ENCODE results near the gene NAV3.

The NAV3 gene

GRCh38 chr12:78155546-78155945 is 324.9 kb downstream of the NAV3 start:
- no peaks in the 10 kb centered on the region for H3K4me1 ChIP-seq (ENCODE audit: control insufficient read depth in 2 of 2, insufficient read depth in 1 of 2, low read depth in 1 of 2, low read length in 2 of 2)
- no peak overlapping the region for H3K4me2 ChIP-seq (ENCODE audit: insufficient read depth, low read length, poor library complexity, severe bottlenecking)
- H3K9ac ChIP-seq (ENCODE audit: low read depth, low read length, poor library complexity) = no peak overlapping the region

DNA sequence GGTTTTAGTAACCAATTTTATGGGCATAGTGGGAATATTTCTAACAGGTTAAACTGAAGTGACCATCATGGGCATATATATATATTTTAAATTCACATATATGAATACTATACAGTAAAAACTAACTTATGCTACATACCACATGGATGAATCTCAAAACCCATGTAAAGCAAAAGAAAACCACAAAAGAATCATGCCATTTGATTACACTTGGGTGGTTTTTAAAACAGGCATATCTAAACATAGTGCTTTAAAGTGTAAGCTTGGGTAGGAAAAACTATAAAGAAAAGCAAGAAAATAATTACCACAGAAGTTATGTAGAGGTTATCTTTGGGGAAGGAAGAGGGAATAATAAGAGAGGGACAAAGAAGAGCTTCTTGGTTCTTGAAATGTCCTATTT is 326.1 kb downstream of the NAV3 start:
- no peak overlapping the region for H4K8ac ChIP-seq (ENCODE audit: low read depth, low read length)
- no peak for DNase-seq (ENCODE audit: low spot score)
- no peak overlapping the region for H3K9ac ChIP-seq (ENCODE audit: low read depth, low read length, poor library complexity)
- H2BK15ac ChIP-seq (ENCODE audit: low read length) = no peak overlapping the region
- H3K27ac ChIP-seq (replicated peaks; ENCODE audit: low read length) = no peak overlapping the region
- no peak overlapping the region for H3K14ac ChIP-seq (ENCODE audit: low read length)
- H2BK120ac ChIP-seq (ENCODE audit: low read depth, low read length) = no peak overlapping the region
- no peak overlapping the region for H3K4ac ChIP-seq (ENCODE audit: low read length)
- H4K91ac ChIP-seq (ENCODE audit: low read depth, low read length, poor library complexity) = no peak overlapping the region
- no peaks in the 10 kb centered on the region for H3K36me3 ChIP-seq (replicated peaks in 1 of 2; ENCODE audit: control insufficient read depth in 2 of 2, insufficient read depth in 2 of 2, low read length in 2 of 2)
- no peaks in the 10 kb centered on the region for H3K4me1 ChIP-seq (ENCODE audit: control insufficient read depth in 2 of 2, insufficient read depth in 1 of 2, low read depth in 1 of 2, low read length in 2 of 2)
- H3K23ac ChIP-seq (ENCODE audit: low read depth, low read length, poor library complexity) = no peak overlapping the region
- no peaks in the 10 kb centered on the region for H3K27me3 ChIP-seq (ENCODE audit: control insufficient read depth in 3 of 3, insufficient read depth in 3 of 3, low read depth in 1 of 3, low read length in 3 of 3)
- H2BK12ac ChIP-seq (ENCODE audit: low read length) = no peak overlapping the region
- H2AFZ ChIP-seq (ENCODE audit: low read length) = no peak overlapping the region
- H2BK5ac ChIP-seq (ENCODE audit: low read length) = no peak overlapping the region
- no peak overlapping the region for H3K18ac ChIP-seq (ENCODE audit: low read length)
- H2AK5ac ChIP-seq (ENCODE audit: low read depth, low read length) = no peak overlapping the region
- no peak overlapping the region for H3K4me2 ChIP-seq (ENCODE audit: insufficient read depth, low read length, poor library complexity, severe bottlenecking)
- H3K9me3 ChIP-seq (replicated peaks in 1 of 2; ENCODE audit: control insufficient read depth in 2 of 2, insufficient read depth in 1 of 2, low read depth in 1 of 2, low read length in 2 of 2) = no peaks in the 10 kb centered on the region
- H3K4me3 ChIP-seq (ENCODE audit: low read length in 2 of 2) = no peak overlapping the region
- no peaks in the 10 kb centered on the region for H3K79me1 ChIP-seq (ENCODE audit: low read depth, low read length)

More at GRCh38 chr12:78155546-78155945, 324.9 kb downstream of the NAV3 start:
- Histone ChIP-seq H2AK5ac (ENCODE audit: low read depth, low read length) (no peak overlapping the region), H3K36me3 (replicated peaks in 1 of 2; ENCODE audit: control insufficient read depth in 2 of 2, insufficient read depth in 2 of 2, low read length in 2 of 2) (no peaks in the 10 kb centered on the region), H3K27me3 (ENCODE audit: control insufficient read depth in 3 of 3, insufficient read depth in 3 of 3, low read depth in 1 of 3, low read length in 3 of 3) (no peaks in the 10 kb centered on the region), H4K91ac (ENCODE audit: low read depth, low read length, poor library complexity) (no peak overlapping the region), H2BK12ac (ENCODE audit: low read length) (no peak overlapping the region), H4K8ac (ENCODE audit: low read depth, low read length) (no peak overlapping the region), H2BK5ac (ENCODE audit: low read length) (no peak overlapping the region), H3K4ac (ENCODE audit: low read length) (no peak overlapping the region), H3K79me1 (ENCODE audit: low read depth, low read length) (no peaks in the 10 kb centered on the region), H2AFZ (ENCODE audit: low read length) (no peak overlapping the region), H3K18ac (ENCODE audit: low read length) (no peak overlapping the region), H2BK15ac (ENCODE audit: low read length) (no peak overlapping the region), H3K9me3 (replicated peaks in 1 of 2; ENCODE audit: control insufficient read depth in 2 of 2, insufficient read depth in 1 of 2, low read depth in 1 of 2, low read length in 2 of 2) (no peaks in the 10 kb centered on the region), H3K23ac (ENCODE audit: low read depth, low read length, poor library complexity) (no peak overlapping the region), H3K27ac (replicated peaks; ENCODE audit: low read length) (no peak overlapping the region), H2BK120ac (ENCODE audit: low read depth, low read length) (no peak overlapping the region), H3K14ac (ENCODE audit: low read length) (no peak overlapping the region), H3K4me3 (ENCODE audit: low read length in 2 of 2) (no peak overlapping the region)
- DNase-seq (ENCODE audit: low spot score) = no peak
- no CpG with 5 or more reads among the region's 1 CpG for WGBS, 2 donors (ENCODE audit: extremely low coverage in 2 of 2, insufficient read length in 2 of 2, insufficient replicate concordance in 1 of 2)

DNA sequence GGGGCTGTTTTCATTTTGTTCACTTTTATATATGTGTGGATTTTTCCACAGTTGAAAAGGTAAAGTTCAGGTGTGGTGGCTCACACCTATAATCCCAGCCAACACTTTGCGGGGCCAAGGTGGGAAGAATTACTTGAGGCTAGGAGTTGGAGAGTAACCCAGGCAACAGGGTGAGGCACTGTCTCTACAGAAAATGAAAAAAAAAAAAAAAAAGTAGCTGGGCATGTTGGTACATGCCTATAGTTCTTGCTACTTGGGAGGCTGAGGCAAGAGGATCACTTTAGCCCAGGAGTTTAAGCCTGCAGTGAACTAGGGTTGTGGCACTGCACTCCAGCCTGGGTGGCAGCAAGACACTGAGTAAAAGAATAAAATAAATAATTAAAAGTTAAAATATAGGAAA is 326.5 kb downstream of the NAV3 start:
- H2AK5ac ChIP-seq (ENCODE audit: low read depth, low read length) = no peak overlapping the region
- no peak for DNase-seq (ENCODE audit: low spot score)
- no peak overlapping the region for H2AFZ ChIP-seq (ENCODE audit: low read length)
- WGBS, 2 donors (ENCODE audit: extremely low coverage in 2 of 2, insufficient read length in 2 of 2, insufficient replicate concordance in 1 of 2) = no CpG with 5 or more reads among the region's 1 CpG
- no peak overlapping the region for H4K91ac ChIP-seq (ENCODE audit: low read depth, low read length, poor library complexity)
- H3K18ac ChIP-seq (ENCODE audit: low read length) = no peak overlapping the region
- H3K4me2 ChIP-seq (ENCODE audit: insufficient read depth, low read length, poor library complexity, severe bottlenecking) = no peak overlapping the region
- no peak overlapping the region for H3K23ac ChIP-seq (ENCODE audit: low read depth, low read length, poor library complexity)
- H3K27ac ChIP-seq (replicated peaks; ENCODE audit: low read length) = no peak overlapping the region
- H3K9me3 ChIP-seq (replicated peaks in 1 of 2; ENCODE audit: control insufficient read depth in 2 of 2, insufficient read depth in 1 of 2, low read depth in 1 of 2, low read length in 2 of 2) = no peaks in the 10 kb centered on the region
- H3K27me3 ChIP-seq (ENCODE audit: control insufficient read depth in 3 of 3, insufficient read depth in 3 of 3, low read depth in 1 of 3, low read length in 3 of 3) = no peaks in the 10 kb centered on the region
- no peak overlapping the region for H3K4me3 ChIP-seq (ENCODE audit: low read length in 2 of 2)
- H3K9ac ChIP-seq (ENCODE audit: low read depth, low read length, poor library complexity) = no peak overlapping the region
- H3K79me1 ChIP-seq (ENCODE audit: low read depth, low read length) = no peaks in the 10 kb centered on the region
- H4K8ac ChIP-seq (ENCODE audit: low read depth, low read length) = no peak overlapping the region
- no peaks in the 10 kb centered on the region for H3K4me1 ChIP-seq (ENCODE audit: control insufficient read depth in 2 of 2, insufficient read depth in 1 of 2, low read depth in 1 of 2, low read length in 2 of 2)
- H2BK12ac ChIP-seq (ENCODE audit: low read length) = no peak overlapping the region
- no peak overlapping the region for H2BK15ac ChIP-seq (ENCODE audit: low read length)
- no peak overlapping the region for H2BK5ac ChIP-seq (ENCODE audit: low read length)
- no peak overlapping the region for H3K4ac ChIP-seq (ENCODE audit: low read length)
- no peak overlapping the region for H2BK120ac ChIP-seq (ENCODE audit: low read depth, low read length)
- H3K14ac ChIP-seq (ENCODE audit: low read length) = no peak overlapping the region
- no peaks in the 10 kb centered on the region for H3K36me3 ChIP-seq (replicated peaks in 1 of 2; ENCODE audit: control insufficient read depth in 2 of 2, insufficient read depth in 2 of 2, low read length in 2 of 2)

GRCh38 chr12:78164154-78164553 is 333.5 kb downstream of the NAV3 start:
- Histone ChIP-seq H2AK5ac (ENCODE audit: low read depth, low read length) (no peak overlapping the region), H3K4me2 (ENCODE audit: insufficient read depth, low read length, poor library complexity, severe bottlenecking) (no peak overlapping the region), H2BK12ac (ENCODE audit: low read length) (no peak overlapping the region), H3K79me1 (ENCODE audit: low read depth, low read length) (no peaks in the 10 kb centered on the region), H3K4me1 (ENCODE audit: control insufficient read depth in 2 of 2, insufficient read depth in 1 of 2, low read depth in 1 of 2, low read length in 2 of 2) (no peaks in the 10 kb centered on the region), H4K8ac (ENCODE audit: low read depth, low read length) (no peak overlapping the region), H3K9ac (ENCODE audit: low read depth, low read length, poor library complexity) (no peak overlapping the region), H2BK15ac (ENCODE audit: low read length) (no peak overlapping the region), H2AFZ (ENCODE audit: low read length) (no peak overlapping the region), H3K9me3 (replicated peaks in 1 of 2; ENCODE audit: control insufficient read depth in 2 of 2, insufficient read depth in 1 of 2, low read depth in 1 of 2, low read length in 2 of 2) (no peaks in the 10 kb centered on the region), H3K27ac (replicated peaks; ENCODE audit: low read length) (no peak overlapping the region), H3K4ac (ENCODE audit: low read length) (no peak overlapping the region), H3K4me3 (ENCODE audit: low read length in 2 of 2) (no peak overlapping the region), H4K91ac (ENCODE audit: low read depth, low read length, poor library complexity) (no peak overlapping the region), H3K23ac (ENCODE audit: low read depth, low read length, poor library complexity) (no peak overlapping the region), H3K18ac (ENCODE audit: low read length) (no peak overlapping the region), H2BK5ac (ENCODE audit: low read length) (no peak overlapping the region), H2BK120ac (ENCODE audit: low read depth, low read length) (no peak overlapping the region), H3K14ac (ENCODE audit: low read length) (no peak overlapping the region), H3K36me3 (replicated peaks in 1 of 2; ENCODE audit: control insufficient read depth in 2 of 2, insufficient read depth in 2 of 2, low read length in 2 of 2) (no peaks in the 10 kb centered on the region), H3K27me3 (ENCODE audit: control insufficient read depth in 3 of 3, insufficient read depth in 3 of 3, low read depth in 1 of 3, low read length in 3 of 3) (no peaks in the 10 kb centered on the region)
- WGBS, 2 donors (ENCODE audit: extremely low coverage in 2 of 2, insufficient read length in 2 of 2, insufficient replicate concordance in 1 of 2) = no CpG with 5 or more reads among the region's 1 CpG
- no peak for DNase-seq (ENCODE audit: low spot score)

Measured in neuronal stem cell (in vitro differentiated cells).